SK-N-SH (cell line): ENCODE results near the gene APC. TPM values are rescaled to one million over a fixed set of nuclear protein-coding genes. Genes with fewer than 3 reads are reported as not detected.

Experiments used
- CTCF ChIA-PET: fragments of 300-600, 350-600 bp; formaldehyde crosslinking; extraction: SDS; loops from one replicate; lab custom pipeline; 2021; lab: Yijun Ruan, JAX
- POLR2A ChIA-PET: fragments of 350-600 bp; sonication (Branson Sonifier 250); formaldehyde crosslinking; extraction: SDS; loops from one replicate; lab custom pipeline; 2020; ENCODE audit warnings: antibody characterized with exemption, inconsistent platforms; lab: Yijun Ruan, JAX
- DNase-seq: peaks from one replicate; pipeline ENCODE4 v3.0.0; 2012
- H2AFZ ChIP-seq: fragments of 200-600 bp; sonication (generic); 2 replicates; pipeline ENCODE4 v1.8.1; 2016; ENCODE audit warnings: antibody characterized with exemption, mild to moderate bottlenecking, low read depth
- H3F3A ChIP-seq: fragments of 200-600 bp; sonication (generic); replicated peaks from 2 replicates; pipeline ENCODE3; 2016; ENCODE audit warnings: antibody characterized with exemption, mild to moderate bottlenecking; ENCODE audit not compliant: insufficient read depth
- H3K27ac ChIP-seq, 2 experiments: fragments of 200-500 bp in 1 of 2; fragments of 200-600 bp in 1 of 2; sonication (Bioruptor generic) in 1 of 2; sonication (generic), shearing (Covaris generic) in 1 of 2; 2 replicates each; pipeline versions ENCODE4 v1.5.1 to v1.6.1; 2014 to 2016; ENCODE audit warnings: low read depth in 2 of 2, inconsistent platforms in 1 of 2, low read length in 1 of 2, mild to moderate bottlenecking in 1 of 2, mixed read lengths in 1 of 2
- H3K27me3 ChIP-seq: fragments of 200-600 bp; sonication (generic), shearing (Covaris generic); 2 replicates; pipeline ENCODE4 v1.6.1; 2016; ENCODE audit warnings: mixed run types; ENCODE audit not compliant: insufficient read depth
- H3K36me3 ChIP-seq, 2 experiments: fragments of 200-500 bp in 1 of 2; fragments of 200-600 bp in 1 of 2; sonication (Bioruptor generic) in 1 of 2; sonication (generic) in 1 of 2; replicated peaks in 1 of 2; 2 replicates each; pipeline versions ENCODE3 to v1.5.1; 2014 to 2016; ENCODE audit warnings: low read length in 1 of 2, mild to moderate bottlenecking in 1 of 2; ENCODE audit not compliant: insufficient read depth in 2 of 2, control insufficient read depth in 1 of 2
- H3K4me1 ChIP-seq, 2 experiments: fragments of 200-500 bp in 1 of 2; fragments of 200-600 bp in 1 of 2; sonication (Bioruptor generic) in 1 of 2; sonication (generic), shearing (Covaris generic) in 1 of 2; 2 replicates each; pipeline versions ENCODE4 v1.5.1 to v1.6.1; 2014 to 2016; ENCODE audit warnings: low read depth in 1 of 2, low read length in 1 of 2, mixed run types in 1 of 2; ENCODE audit not compliant: insufficient read depth in 2 of 2, control insufficient read depth in 1 of 2
- H3K4me2 ChIP-seq: fragments of 200-600 bp; sonication (generic), shearing (Covaris generic); 2 replicates; pipeline ENCODE4 v1.6.1; 2017; ENCODE audit warnings: mixed run types
- H3K4me3 ChIP-seq, 2 experiments: fragments of 200-500 bp in 1 of 2; fragments of 200-600 bp in 1 of 2; sonication (Bioruptor generic) in 1 of 2; sonication (generic), shearing (Covaris generic) in 1 of 2; 2 replicates each; pipeline versions ENCODE4 v1.5.1 to v1.8.1; 2014 to 2016; ENCODE audit warnings: low read depth in 2 of 2, inconsistent platforms in 1 of 2, low read length in 1 of 2, mild to moderate bottlenecking in 1 of 2, mixed read lengths in 1 of 2, moderate library complexity in 1 of 2
- H3K79me2 ChIP-seq: fragments of 200-600 bp; sonication (generic); 2 replicates; pipeline ENCODE4 v1.8.1; 2017; ENCODE audit warnings: mild to moderate bottlenecking; ENCODE audit not compliant: insufficient read depth
- H3K9ac ChIP-seq: fragments of 200-600 bp; sonication (generic); 2 replicates; pipeline ENCODE4 v1.6.1; 2017; ENCODE audit warnings: mixed run types
- H3K9me2 ChIP-seq: fragments of 200-600 bp; sonication (generic); 2 replicates; pipeline ENCODE4 v1.6.1; 2017; ENCODE audit warnings: mixed run types
- H3K9me3 ChIP-seq: fragments of 200-600 bp; sonication (generic); 2 replicates; pipeline ENCODE4 v1.6.1; 2017; ENCODE audit warnings: mixed run types, mild to moderate bottlenecking, moderate library complexity
- H4K20me1 ChIP-seq: fragments of 200-600 bp; sonication (generic); 2 replicates; pipeline ENCODE4 v1.6.1; 2017; ENCODE audit warnings: mild to moderate bottlenecking, mixed run types; ENCODE audit not compliant: insufficient read depth
- CHD2 ChIP-seq: fragments of 150-350 bp; IDR thresholded peaks from 2 replicates; pipeline ENCODE4 v1.6.1; 2018; ENCODE audit warnings: low read length; ENCODE audit not compliant: partially characterized antibody
- CTCF ChIP-seq: fragments of 200-600 bp; sonication (generic); IDR thresholded peaks from 2 replicates; pipeline ENCODE4 v1.6.1; 2017; ENCODE audit warnings: antibody characterized with exemption, mild to moderate bottlenecking, moderate library complexity
- EP300 ChIP-seq, 2 experiments: IDR thresholded peaks; 2 replicates each; pipeline versions ENCODE4 v1.4.0 to v1.6.1; 2012; ENCODE audit warnings: borderline replicate concordance in 1 of 2, low read depth in 1 of 2, low read length in 1 of 2
- EZH2phosphoT487 ChIP-seq: fragments of 200-600 bp; sonication (generic); IDR thresholded peaks from 2 replicates; pipeline ENCODE4 v1.6.1; 2017; ENCODE audit warnings: low read depth, mixed run types, mild to moderate bottlenecking, antibody characterized with exemption, moderate library complexity, borderline replicate concordance
- FOSL2 ChIP-seq: IDR thresholded peaks from 2 replicates; pipeline ENCODE4 v1.4.0; 2012; ENCODE audit warnings: low read depth, mild to moderate bottlenecking, moderate library complexity, borderline replicate concordance
- FOXM1 ChIP-seq: IDR thresholded peaks from 2 replicates; pipeline ENCODE4 v1.4.0; 2012; ENCODE audit warnings: low read depth, mild to moderate bottlenecking
- MAX ChIP-seq: IDR thresholded peaks from 2 replicates; pipeline ENCODE4 v1.4.0; 2012; ENCODE audit warnings: low read depth
- MXI1 ChIP-seq: IDR thresholded peaks from 2 replicates; pipeline ENCODE4 v1.6.1; 2012; ENCODE audit warnings: mild to moderate bottlenecking, low read depth, low read length, improper control_type of control experiment
- NFIC ChIP-seq: IDR thresholded peaks from 2 replicates; pipeline ENCODE4 v1.4.0; 2012; ENCODE audit warnings: borderline replicate concordance
- NRF1 ChIP-seq: IDR thresholded peaks from 2 replicates; pipeline ENCODE4 v1.6.1; 2012; ENCODE audit warnings: low read depth, mild to moderate bottlenecking, low read length
- PBX3 ChIP-seq: IDR thresholded peaks from 2 replicates; pipeline ENCODE4; 2012
- POLR2AphosphoS5 ChIP-seq: IDR thresholded peaks from 2 replicates; pipeline ENCODE4 v1.6.1; 2012; ENCODE audit warnings: low read depth, low read length
- RCOR1 ChIP-seq: fragments of 150-350 bp; IDR thresholded peaks from 2 replicates; pipeline ENCODE4 v1.6.1; 2017; ENCODE audit warnings: antibody characterized with exemption, low read length
- REST ChIP-seq: IDR thresholded peaks from 2 replicates; pipeline ENCODE4 v1.6.1; 2012; ENCODE audit warnings: mild to moderate bottlenecking, low read depth, low read length, moderate library complexity
- RFX5 ChIP-seq: IDR thresholded peaks from 2 replicates; pipeline ENCODE4 v1.6.1; 2012; ENCODE audit warnings: mild to moderate bottlenecking, improper control_type of control experiment, low read length
- SIN3A ChIP-seq: IDR thresholded peaks from 2 replicates; pipeline ENCODE4 v1.6.1; 2012; ENCODE audit warnings: low read depth, mild to moderate bottlenecking, low read length, moderate library complexity, borderline replicate concordance
- USF2 ChIP-seq: fragments of 150-350 bp; IDR thresholded peaks from 2 replicates; pipeline ENCODE4 v1.6.1; 2017; ENCODE audit warnings: antibody characterized with exemption, low read length, low read depth, borderline replicate concordance
- YY1 ChIP-seq: IDR thresholded peaks from 2 replicates; pipeline ENCODE4 v1.4.0; 2012; ENCODE audit warnings: low read depth, mild to moderate bottlenecking
- ZBTB33 ChIP-seq: IDR thresholded peaks from 2 replicates; pipeline ENCODE4 v1.4.0; 2012; ENCODE audit warnings: low read depth, borderline replicate concordance
- WGBS: methylation state at CpG from one replicate; pipeline ENCODE4 v1.1.6; 2017; ENCODE audit warnings: low lambda C conversion rate; 5-methylcytosine and 5-hydroxymethylcytosine counted together
- polyA plus RNA-seq, 3 experiments: library from polyadenylated mRNA; depleted of rRNA; stranded (reverse); fragments of >200 nt; gene quantifications; 2 replicates each; pipeline ENCODE4 v1.2.3, GENCODE V29; 2012

The APC gene
- polyA plus RNA-seq, 1 of the 3 experiments (the other 2 are of a cell fraction), result 5.1 TPM

- 100% methylated on average over 2 of the region's 2 CpGs for WGBS
- H2AFZ ChIP-seq, result no peak overlapping the region
These were observed 85.5 kb downstream of the APC start for GRCh38 chr5:112823181-112823580.

GRCh38 chr5:112823656-112824055 lies 86.0 kb downstream of the APC start:
- WGBS, result 100% methylated on average over 2 of the region's 2 CpGs
- CTCF ChIA-PET, result interaction anchor here (0.7 kb wide), 1 partner anchor 25 kb away, joined by 3 read pairs; no protein-coding TSS in a partner anchor
- TF ChIP-seq CTCF (no peak), MXI1 (no peak), RCOR1 (no peak), NFIC (no peak), USF2 (no peak), ZBTB33 (no peak), REST (no peak), EP300 (IDR thresholded peaks at IDR 0.05; ENCODE audit: borderline replicate concordance in 1 of 2, low read depth in 1 of 2, low read length in 1 of 2) (no peak), RFX5 (no peak), PBX3 (no peak), POLR2AphosphoS5 (no peak), CHD2 (no peak), EZH2phosphoT487 (no peak)

More at GRCh38 chr5:112823181-112823580, 85.5 kb downstream of the APC start:
- Histone ChIP-seq H3K79me2 (no peaks in the 10 kb centered on the region), H3K4me1 (no peaks in the 10 kb centered on the region), H3K27me3 (no peaks in the 10 kb centered on the region), H4K20me1 (no peaks in the 10 kb centered on the region), H3K27ac (no peak overlapping the region), H3K9ac (no peak overlapping the region), H3F3A (peaks cover 4% of the 10 kb centered on the region), H3K9me2 (no peaks in the 10 kb centered on the region), H3K4me3 (no peak overlapping the region), H3K36me3 (peaks cover 38 to 56% of the 10 kb centered on the region in 2 experiments), H3K4me2 (no peak overlapping the region), H3K9me3 (no peaks in the 10 kb centered on the region)
- ChIA-PET POLR2A (no interaction called here), CTCF (interaction anchor here (0.7 kb wide), 1 partner anchor 25 kb away, joined by 3 read pairs; no protein-coding TSS in a partner anchor)
- no peak for DNase-seq
- no peak for TF ChIP-seq SIN3A
- no peak for TF ChIP-seq NRF1
- TF ChIP-seq RFX5, result no peak
- no peak for TF ChIP-seq FOXM1
- TF ChIP-seq RCOR1, result no peak
- no peak for TF ChIP-seq FOSL2
- TF ChIP-seq MAX, result no peak
- no peak for TF ChIP-seq YY1
- TF ChIP-seq POLR2AphosphoS5, result no peak

More at GRCh38 chr5:112823656-112824055, 86.0 kb downstream of the APC start:
- Histone ChIP-seq H3K4me1 (no peaks in the 10 kb centered on the region), H3K4me2 (no peak overlapping the region), H3K27me3 (no peaks in the 10 kb centered on the region), H3K27ac (no peak overlapping the region), H3K79me2 (no peaks in the 10 kb centered on the region), H3F3A (peaks cover under 1% of the 10 kb centered on the region), H4K20me1 (no peaks in the 10 kb centered on the region), H3K9me3 (no peaks in the 10 kb centered on the region), H2AFZ (no peak overlapping the region), H3K4me3 (no peak overlapping the region), H3K9me2 (no peaks in the 10 kb centered on the region), H3K36me3 (peaks cover 38 to 58% of the 10 kb centered on the region in 2 experiments), H3K9ac (no peak overlapping the region)
- no peak for DNase-seq
- POLR2A ChIA-PET, result no interaction called here
